ENCODE results near the gene MLANA. TPM values are rescaled to one million over a fixed set of nuclear protein-coding genes. Genes with fewer than 3 reads are reported as not detected.

Gene MLANA
- total and polyA plus RNA-seq, 2 experiments from 2014 or later: 0.24 TPM; not detected in 1

DNA sequence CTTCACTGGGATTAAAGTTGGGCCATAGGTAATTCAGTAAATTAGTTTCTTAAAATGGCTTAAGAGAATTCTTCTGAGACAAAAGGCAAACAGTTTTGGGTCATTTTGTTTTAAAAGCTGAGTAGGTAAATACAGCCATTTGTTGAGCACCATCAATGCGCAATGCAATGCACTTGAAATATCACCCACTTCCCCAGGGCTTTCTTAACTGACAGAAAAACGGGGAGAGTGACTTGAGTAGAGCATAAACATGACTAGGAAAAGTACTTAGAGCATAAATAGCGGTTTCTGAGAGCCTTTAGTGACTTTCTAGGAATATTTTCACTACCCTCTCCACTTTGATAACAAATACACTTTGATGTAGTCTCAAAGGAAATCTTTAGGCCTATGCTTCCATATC lies 27.2 kb downstream of the MLANA start:
- WGBS, 2 experiments (ENCODE audit: low coverage in 1 of 2, low lambda C conversion rate in 2 of 2, missing lambda C conversion rate in 2 of 2): 65 to 66% methylated on average over 3 of the region's 3 CpGs
- H4K20me1 ChIP-seq (ENCODE audit: insufficient read depth): no peaks in the 10 kb centered on the region
- H3K9me3 ChIP-seq (ENCODE audit: low read depth): no peaks in the 10 kb centered on the region
- no peak overlapping the region for H3K4me3 ChIP-seq
- H3K79me2 ChIP-seq (ENCODE audit: insufficient read depth): no peaks in the 10 kb centered on the region
- no peak overlapping the region for H2AFZ ChIP-seq
- H3K4me2 ChIP-seq (ENCODE audit: unreplicated experiment): no peak overlapping the region
- no peak overlapping the region for H3K9ac ChIP-seq
- DNase-seq: no peak
- no peaks in the 10 kb centered on the region for H3K27me3 ChIP-seq (replicated peaks; ENCODE audit: insufficient read depth)
- H3K27ac ChIP-seq: no peak overlapping the region
- H3F3A ChIP-seq (ENCODE audit: insufficient read depth): peaks cover 18% of the 10 kb centered on the region
- TF ChIP-seq EZH2 (IDR thresholded peaks at IDR 0.05; ENCODE audit: insufficient read depth, poor library complexity, severe bottlenecking) (no peak), EZH2phosphoT487 (IDR thresholded peaks at IDR 0.05; ENCODE audit: insufficient read depth, low read depth) (no peak)
- H3K9me2 ChIP-seq (ENCODE audit: insufficient read depth): no peaks in the 10 kb centered on the region
- peaks cover 10% of the 10 kb centered on the region for H3K4me1 ChIP-seq (ENCODE audit: insufficient read depth)
- H3K36me3 ChIP-seq (ENCODE audit: low read depth): peaks cover 14% of the 10 kb centered on the region; the same call in 1 of the 2 replicates
- in situ Hi-C loops (cut with MboI): no loop called here

DNA sequence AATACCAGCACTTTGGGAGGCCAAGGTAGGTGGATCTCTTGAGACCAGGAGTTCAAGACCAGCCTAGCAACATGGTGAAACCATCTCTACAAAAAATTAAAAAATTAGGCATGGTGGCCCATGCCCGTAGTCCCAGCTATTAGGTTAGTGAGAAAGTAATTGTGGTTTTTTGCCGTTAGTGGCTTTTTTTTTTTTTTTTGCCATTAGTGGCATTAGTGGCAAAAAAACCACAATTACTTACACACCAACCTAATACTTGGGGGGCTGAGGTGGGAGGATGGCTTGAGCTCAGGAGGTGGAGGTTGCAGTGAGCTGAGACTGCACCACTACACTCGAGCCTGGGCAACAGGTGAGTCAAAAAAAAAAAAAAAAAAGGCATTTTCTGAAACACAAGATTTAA lies 27.8 kb downstream of the MLANA start:
- H3K79me2 ChIP-seq (ENCODE audit: insufficient read depth): no peaks in the 10 kb centered on the region
- no peaks in the 10 kb centered on the region for H3K9me2 ChIP-seq (ENCODE audit: insufficient read depth)
- H3K4me1 ChIP-seq (ENCODE audit: insufficient read depth): peaks cover 10% of the 10 kb centered on the region
- H3K4me2 ChIP-seq (ENCODE audit: unreplicated experiment): no peak overlapping the region
- no peak overlapping the region for H3K27ac ChIP-seq
- no peaks in the 10 kb centered on the region for H4K20me1 ChIP-seq (ENCODE audit: insufficient read depth)
- 98 to 100% methylated on average over 3 of the region's 3 CpGs for WGBS, 2 experiments (ENCODE audit: low coverage in 1 of 2, low lambda C conversion rate in 2 of 2, missing lambda C conversion rate in 2 of 2)
- DNase-seq: no peak
- TF ChIP-seq EZH2phosphoT487 (IDR thresholded peaks at IDR 0.05; ENCODE audit: insufficient read depth, low read depth) (no peak), EZH2 (IDR thresholded peaks at IDR 0.05; ENCODE audit: insufficient read depth, poor library complexity, severe bottlenecking) (no peak)
- H3F3A ChIP-seq (ENCODE audit: insufficient read depth): peaks cover 24% of the 10 kb centered on the region
- peaks cover 20% of the 10 kb centered on the region; the same call in 1 of the 2 replicates for H3K36me3 ChIP-seq (ENCODE audit: low read depth)
- H3K9me3 ChIP-seq (ENCODE audit: low read depth): no peaks in the 10 kb centered on the region
- in situ Hi-C loops (cut with MboI): no loop called here
- no peak overlapping the region for H2AFZ ChIP-seq
- H3K27me3 ChIP-seq (replicated peaks; ENCODE audit: insufficient read depth): no peaks in the 10 kb centered on the region
- no peak overlapping the region for H3K4me3 ChIP-seq
- H3K9ac ChIP-seq: no peak overlapping the region

DNA sequence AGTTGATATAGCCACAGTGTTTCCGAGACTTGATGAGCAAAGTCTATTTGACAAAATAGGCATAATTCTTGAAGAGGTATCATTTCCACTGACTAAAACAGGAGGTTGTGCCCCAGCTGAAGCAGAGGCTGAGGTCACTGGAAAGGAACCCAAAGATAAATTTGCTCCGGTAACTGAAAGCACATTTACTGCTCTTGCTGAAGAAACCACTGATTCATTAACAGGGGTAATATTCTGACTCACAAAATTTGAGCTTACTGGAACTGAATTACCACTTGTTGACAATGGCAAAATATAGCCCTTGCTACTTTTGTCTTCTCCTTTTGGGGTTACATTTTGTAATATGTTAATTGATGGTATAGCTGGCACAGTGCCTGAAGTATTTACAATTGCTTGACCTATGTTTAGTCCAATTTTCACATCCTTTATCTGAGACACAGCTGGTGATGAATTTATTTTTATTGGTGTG lies 30.2 kb downstream of the MLANA start:
- peaks cover 10% of the 10 kb centered on the region for H3K4me1 ChIP-seq (ENCODE audit: insufficient read depth)
- no peaks in the 10 kb centered on the region for H3K9me3 ChIP-seq (ENCODE audit: low read depth)
- H3K9me2 ChIP-seq (ENCODE audit: insufficient read depth): no peaks in the 10 kb centered on the region
- H3K4me2 ChIP-seq (ENCODE audit: unreplicated experiment): no peak overlapping the region
- H2AFZ ChIP-seq: no peak overlapping the region
- no peak overlapping the region for H3K9ac ChIP-seq
- DNase-seq: peak; percentile 82
- H3K27me3 ChIP-seq (replicated peaks; ENCODE audit: insufficient read depth): no peaks in the 10 kb centered on the region
- H3K36me3 ChIP-seq (ENCODE audit: low read depth): peaks cover 34% of the 10 kb centered on the region
- no peak overlapping the region for H3K4me3 ChIP-seq
- TF ChIP-seq EZH2 (IDR thresholded peaks at IDR 0.05; ENCODE audit: insufficient read depth, poor library complexity, severe bottlenecking) (no peak), EZH2phosphoT487 (IDR thresholded peaks at IDR 0.05; ENCODE audit: insufficient read depth, low read depth) (no peak)
- no peaks in the 10 kb centered on the region for H3K79me2 ChIP-seq (ENCODE audit: insufficient read depth)
- no peak overlapping the region for H3K27ac ChIP-seq
- no peaks in the 10 kb centered on the region for H4K20me1 ChIP-seq (ENCODE audit: insufficient read depth)
- 40% methylated on average over 2 of the region's 2 CpGs for WGBS, 2 experiments (ENCODE audit: low coverage in 1 of 2, low lambda C conversion rate in 2 of 2, missing lambda C conversion rate in 2 of 2)
- peaks cover 27% of the 10 kb centered on the region for H3F3A ChIP-seq (ENCODE audit: insufficient read depth)
- in situ Hi-C loops (cut with MboI): no loop called here

DNA sequence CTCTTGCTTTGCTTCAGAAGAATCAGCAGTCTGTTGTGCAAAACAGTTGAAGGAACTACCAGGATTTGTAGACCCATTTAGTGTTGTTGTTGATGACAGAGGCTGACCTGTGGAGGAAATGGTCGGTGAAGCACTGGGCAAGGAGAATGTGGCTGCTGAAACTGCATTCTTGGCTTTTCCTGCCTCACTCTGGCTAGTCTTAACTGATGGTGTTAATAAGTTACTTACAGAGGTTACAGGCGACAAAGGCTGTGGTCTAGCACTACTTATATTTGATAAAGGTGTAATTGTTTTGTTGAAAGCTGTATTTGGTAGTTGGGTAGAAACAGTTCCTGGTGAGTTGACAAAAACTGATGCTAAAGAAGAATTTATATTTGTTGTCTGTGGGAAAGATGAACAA lies 31.5 kb downstream of the MLANA start:
- Histone ChIP-seq H2AFZ (no peak overlapping the region), H3K36me3 (ENCODE audit: low read depth) (peaks cover 34% of the 10 kb centered on the region), H3K9ac (no peak overlapping the region), H3K79me2 (ENCODE audit: insufficient read depth) (no peaks in the 10 kb centered on the region), H3K27me3 (replicated peaks; ENCODE audit: insufficient read depth) (no peaks in the 10 kb centered on the region), H3K4me1 (ENCODE audit: insufficient read depth) (peaks cover 10% of the 10 kb centered on the region), H3K27ac (no peak overlapping the region), H3K9me3 (ENCODE audit: low read depth) (no peaks in the 10 kb centered on the region), H3K4me2 (ENCODE audit: unreplicated experiment) (no peak overlapping the region), H3F3A (ENCODE audit: insufficient read depth) (peaks cover 27% of the 10 kb centered on the region), H4K20me1 (ENCODE audit: insufficient read depth) (no peaks in the 10 kb centered on the region), H3K9me2 (ENCODE audit: insufficient read depth) (no peaks in the 10 kb centered on the region), H3K4me3 (no peak overlapping the region)
- TF ChIP-seq EZH2phosphoT487 (IDR thresholded peaks at IDR 0.05; ENCODE audit: insufficient read depth, low read depth) (no peak), EZH2 (IDR thresholded peaks at IDR 0.05; ENCODE audit: insufficient read depth, poor library complexity, severe bottlenecking) (no peak)
- in situ Hi-C loops (cut with MboI): no loop called here
- WGBS, 2 experiments (ENCODE audit: low coverage in 1 of 2, low lambda C conversion rate in 2 of 2, missing lambda C conversion rate in 2 of 2): 80 to 86% methylated on average over 2 of the region's 2 CpGs
- DNase-seq: no peak

DNA sequence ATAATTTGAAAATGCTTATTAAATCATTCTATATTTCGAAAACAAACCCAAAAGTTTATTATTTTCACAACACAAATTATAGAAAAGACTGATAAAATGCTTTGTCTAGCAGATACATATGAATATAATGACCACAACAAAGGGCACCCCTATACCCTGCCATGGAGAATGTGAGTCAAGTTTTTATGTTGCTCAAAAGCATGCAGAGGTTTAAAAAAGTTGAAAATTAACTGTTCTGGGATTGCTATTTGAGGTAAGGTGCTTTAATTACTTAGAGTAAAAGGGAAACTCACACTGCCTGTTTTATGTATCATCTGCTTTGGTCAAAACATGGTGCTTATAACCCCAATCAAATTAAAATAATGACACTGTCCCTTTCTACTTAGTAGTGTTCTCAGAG lies 41.0 kb downstream of the MLANA start:
- TF ChIP-seq EZH2phosphoT487 (IDR thresholded peaks at IDR 0.05; ENCODE audit: insufficient read depth, low read depth) (no peak), EZH2 (IDR thresholded peaks at IDR 0.05; ENCODE audit: insufficient read depth, poor library complexity, severe bottlenecking) (no peak)
- no peaks in the 10 kb centered on the region for H3K79me2 ChIP-seq (ENCODE audit: insufficient read depth)
- H3K4me2 ChIP-seq (ENCODE audit: unreplicated experiment): no peak overlapping the region
- no peaks in the 10 kb centered on the region for H3K27me3 ChIP-seq (replicated peaks; ENCODE audit: insufficient read depth)
- H3K4me1 ChIP-seq (ENCODE audit: insufficient read depth): no peaks in the 10 kb centered on the region
- H3K36me3 ChIP-seq (ENCODE audit: low read depth): peaks cover 18% of the 10 kb centered on the region
- in situ Hi-C loops (cut with MboI): no loop called here
- no peaks in the 10 kb centered on the region for H3K9me2 ChIP-seq (ENCODE audit: insufficient read depth)
- no peak overlapping the region for H3K9ac ChIP-seq
- no peak for DNase-seq
- H2AFZ ChIP-seq: no peak overlapping the region
- H4K20me1 ChIP-seq (ENCODE audit: insufficient read depth): no peaks in the 10 kb centered on the region
- H3K4me3 ChIP-seq: no peak overlapping the region
- H3F3A ChIP-seq (ENCODE audit: insufficient read depth): no peaks in the 10 kb centered on the region
- WGBS, 2 experiments (ENCODE audit: low coverage in 1 of 2, low lambda C conversion rate in 2 of 2, missing lambda C conversion rate in 2 of 2): 97 to 100% methylated on average over 1 of the region's 1 CpG
- H3K9me3 ChIP-seq (ENCODE audit: low read depth): no peaks in the 10 kb centered on the region
- no peak overlapping the region for H3K27ac ChIP-seq

All from GM23248 (cell line).